MM.1S (cell line): ENCODE measurements around the gene GNB1.

Source experiments
- DNase-seq: peaks from one replicate; pipeline ENCODE4 v3.0.0-alpha.2; 2015
- H2AFZ ChIP-seq: fragments of 300-600 bp; sonication (generic); 2 replicates; pipeline ENCODE4 v1.6.0; 2016; ENCODE audit warnings: antibody characterized with exemption, low read length
- H3F3A ChIP-seq: fragments of 300-600 bp; sonication (generic); 2 replicates; pipeline ENCODE4 v1.6.1; 2016; ENCODE audit warnings: mild to moderate bottlenecking, antibody characterized with exemption, low read length, moderate library complexity, mixed read lengths; ENCODE audit not compliant: insufficient read depth
- H3K27ac ChIP-seq: fragments of 300-600 bp; sonication (generic); 2 replicates; pipeline ENCODE4 v1.5.1; 2016; ENCODE audit warnings: mild to moderate bottlenecking, low read length
- H3K27me3 ChIP-seq: fragments of 300-600 bp; sonication (generic); replicated peaks from 2 replicates; pipeline ENCODE4 v1.6.0; 2016; ENCODE audit warnings: low read length; ENCODE audit not compliant: insufficient read depth
- H3K36me3 ChIP-seq: fragments of 300-600 bp; sonication (generic); replicated peaks from 2 replicates; pipeline ENCODE4 v1.6.1; 2016; ENCODE audit warnings: mild to moderate bottlenecking, low read length, mixed read lengths; ENCODE audit not compliant: insufficient read depth
- H3K4me1 ChIP-seq: fragments of 300-600 bp; sonication (generic); 2 replicates; pipeline ENCODE4 v1.6.1; 2016; ENCODE audit warnings: low read length, mixed read lengths
- H3K4me2 ChIP-seq: fragments of 300-600 bp; sonication (generic); 2 replicates; pipeline ENCODE4 v1.6.0; 2016; ENCODE audit warnings: low read depth, low read length
- H3K4me3 ChIP-seq: fragments of 300-600 bp; sonication (generic); 2 replicates; pipeline ENCODE4 v1.5.1; 2016; ENCODE audit warnings: low read length, mixed read lengths
- H3K79me2 ChIP-seq: fragments of 300-600 bp; sonication (generic); 2 replicates; pipeline ENCODE4 v1.6.1; 2016; ENCODE audit warnings: mixed run types, low read length, mixed read lengths
- H3K9ac ChIP-seq: fragments of 300-600 bp; sonication (generic); 2 replicates; pipeline ENCODE4 v1.6.1; 2016; ENCODE audit warnings: low read length, mixed read lengths
- H3K9me2 ChIP-seq: fragments of 300-600 bp; sonication (generic); replicated peaks from 2 replicates; pipeline ENCODE4 v1.6.1; 2016; ENCODE audit warnings: mild to moderate bottlenecking, low read length, mixed read lengths; ENCODE audit not compliant: insufficient read depth
- H3K9me3 ChIP-seq: fragments of 300-600 bp; sonication (generic); replicated peaks from 2 replicates; pipeline ENCODE4 v1.6.1; 2016; ENCODE audit warnings: mild to moderate bottlenecking, low read length, mixed read lengths; ENCODE audit not compliant: insufficient read depth
- H4K20me1 ChIP-seq: fragments of 300-600 bp; sonication (generic); 2 replicates; pipeline ENCODE4 v1.6.1; 2016; ENCODE audit warnings: mild to moderate bottlenecking, low read length, moderate library complexity, mixed read lengths; ENCODE audit not compliant: insufficient read depth
- CTCF ChIP-seq: fragments of 300-600 bp; sonication (generic); IDR thresholded peaks from 2 replicates; pipeline ENCODE4 v1.5.1; 2016; ENCODE audit warnings: antibody characterized with exemption, low read length, mixed read lengths
- EZH2 ChIP-seq: fragments of 300-600 bp; sonication (generic); optimal IDR thresholded peaks from 2 replicates; pipeline ENCODE3; 2017; ENCODE audit warnings: low read depth, mild to moderate bottlenecking, antibody characterized with exemption, low read length, mixed read lengths
- EZH2phosphoT487 ChIP-seq: fragments of 300-600 bp; sonication (generic); IDR thresholded peaks from 2 replicates; pipeline ENCODE4 v1.6.1; 2018; ENCODE audit warnings: antibody characterized with exemption, low read length

The GNB1 gene

DNA sequence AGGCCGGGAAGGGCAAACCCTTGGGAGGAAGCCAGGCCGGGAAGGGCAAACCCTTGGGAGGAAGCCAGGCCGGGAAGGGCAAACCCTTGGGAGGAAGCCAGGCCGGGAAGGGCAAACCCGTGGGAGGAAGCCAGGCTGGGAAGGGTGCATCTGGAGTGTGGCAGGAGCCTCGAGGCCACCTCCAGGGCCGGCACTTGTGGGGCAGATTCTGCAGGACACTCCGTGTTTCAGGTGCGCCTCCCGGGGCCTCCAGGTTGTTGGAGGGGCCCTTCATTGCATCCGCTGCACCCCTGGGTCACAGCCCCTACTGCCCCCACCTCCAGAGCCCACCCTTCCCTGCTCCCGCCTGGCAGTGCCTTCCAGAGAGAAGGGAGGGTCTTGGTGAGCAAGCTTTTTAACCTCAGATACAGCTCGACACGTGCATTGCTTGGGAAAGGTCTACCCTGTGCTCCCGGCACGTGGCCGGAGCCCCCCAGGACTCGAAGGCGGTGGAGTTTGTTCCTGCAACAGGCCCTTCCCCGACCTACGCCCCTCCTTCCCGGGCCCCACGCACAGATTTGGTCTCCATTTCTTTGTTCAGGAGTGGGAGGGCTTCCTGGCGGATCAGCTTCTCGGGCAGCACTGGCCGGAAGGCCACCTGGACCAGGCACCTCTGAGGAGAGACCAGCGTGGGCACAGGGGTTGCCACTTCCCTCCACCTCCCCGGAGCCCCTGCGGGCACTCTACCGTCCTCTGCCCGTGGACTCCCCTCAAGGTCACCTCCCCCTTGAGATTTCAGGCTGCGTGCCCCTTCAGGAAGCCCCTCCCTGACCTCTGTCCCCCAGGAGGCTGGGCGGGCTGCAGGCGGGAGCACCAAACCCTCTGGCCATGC, 37.6 kb upstream of the GNB1 start:
- Histone ChIP-seq H3K4me1 (no peaks in the 10 kb centered on the region), H3K4me2 (no peak overlapping the region)

DNA sequence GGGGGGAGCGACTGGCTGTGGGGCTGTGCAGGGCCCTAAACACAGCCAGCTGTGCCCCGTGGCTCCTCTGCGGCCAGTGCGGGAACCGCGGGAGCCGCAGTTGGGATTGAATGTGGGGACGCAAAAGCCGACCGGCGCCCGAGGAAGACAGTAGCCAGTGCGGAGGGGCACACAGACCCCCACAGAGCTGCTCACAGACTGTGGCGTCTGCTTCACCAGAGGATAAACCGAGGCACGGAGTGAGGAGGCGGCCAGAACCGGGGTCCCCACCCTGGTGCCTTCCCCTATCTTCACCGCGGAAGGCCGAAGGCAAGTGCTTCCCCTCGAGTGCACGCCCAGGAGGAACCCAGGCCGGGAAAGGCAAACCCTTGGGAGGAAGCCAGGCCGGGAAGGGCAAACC, 36.9 kb upstream of the GNB1 start:
- Histone ChIP-seq H3K4me3 (no peak overlapping the region), H3K9me3 (no peaks in the 10 kb centered on the region), H3F3A (no peaks in the 10 kb centered on the region), H4K20me1 (no peaks in the 10 kb centered on the region), H3K4me1 (no peaks in the 10 kb centered on the region), H3K36me3 (no peaks in the 10 kb centered on the region), H3K9ac (no peak overlapping the region), H3K79me2 (no peaks in the 10 kb centered on the region), H3K27me3 (peaks cover 71% of the 10 kb centered on the region), H3K27ac (no peak overlapping the region), H2AFZ (no peak overlapping the region), H3K4me2 (no peak overlapping the region), H3K9me2 (no peaks in the 10 kb centered on the region)
- TF ChIP-seq EZH2phosphoT487 = no peak
- DNase-seq = no peak

More for the DNA sequence above, 37.6 kb upstream of the GNB1 start:
- DNase-seq = no peak
- H3K9me3 ChIP-seq = no peaks in the 10 kb centered on the region
- no peak overlapping the region for H3K4me3 ChIP-seq
- no peaks in the 10 kb centered on the region for H3K79me2 ChIP-seq
- H3K27ac ChIP-seq = no peak overlapping the region
- H3K36me3 ChIP-seq = no peaks in the 10 kb centered on the region
- H3K9ac ChIP-seq = no peak overlapping the region
- no peaks in the 10 kb centered on the region for H3F3A ChIP-seq
- peaks cover 69% of the 10 kb centered on the region for H3K27me3 ChIP-seq
- no peak for TF ChIP-seq CTCF
- TF ChIP-seq EZH2phosphoT487 = no peak
- H2AFZ ChIP-seq = no peak overlapping the region
- no peaks in the 10 kb centered on the region for H3K9me2 ChIP-seq
- H4K20me1 ChIP-seq = no peaks in the 10 kb centered on the region

GRCh38 chr1:1926886-1927660, 36.2 kb upstream of the GNB1 start:
- no peak for DNase-seq
- H3K9me3 ChIP-seq = no peaks in the 10 kb centered on the region
- H3K36me3 ChIP-seq = no peaks in the 10 kb centered on the region
- no peak overlapping the region for H3K9ac ChIP-seq
- TF ChIP-seq EZH2phosphoT487 (no peak), EZH2 (no peak), CTCF (no peak)
- no peaks in the 10 kb centered on the region for H4K20me1 ChIP-seq
- H3K9me2 ChIP-seq = no peaks in the 10 kb centered on the region
- H3K4me3 ChIP-seq = no peak overlapping the region
- peaks cover 75% of the 10 kb centered on the region for H3K27me3 ChIP-seq
- no peaks in the 10 kb centered on the region for H3K4me1 ChIP-seq
- no peaks in the 10 kb centered on the region for H3F3A ChIP-seq
- no peak overlapping the region for H3K4me2 ChIP-seq
- H3K79me2 ChIP-seq = no peaks in the 10 kb centered on the region
- H2AFZ ChIP-seq = no peak overlapping the region
- H3K27ac ChIP-seq = no peak overlapping the region
